ENCODE data around the gene INSYN1.

Gene INSYN1

DNA sequence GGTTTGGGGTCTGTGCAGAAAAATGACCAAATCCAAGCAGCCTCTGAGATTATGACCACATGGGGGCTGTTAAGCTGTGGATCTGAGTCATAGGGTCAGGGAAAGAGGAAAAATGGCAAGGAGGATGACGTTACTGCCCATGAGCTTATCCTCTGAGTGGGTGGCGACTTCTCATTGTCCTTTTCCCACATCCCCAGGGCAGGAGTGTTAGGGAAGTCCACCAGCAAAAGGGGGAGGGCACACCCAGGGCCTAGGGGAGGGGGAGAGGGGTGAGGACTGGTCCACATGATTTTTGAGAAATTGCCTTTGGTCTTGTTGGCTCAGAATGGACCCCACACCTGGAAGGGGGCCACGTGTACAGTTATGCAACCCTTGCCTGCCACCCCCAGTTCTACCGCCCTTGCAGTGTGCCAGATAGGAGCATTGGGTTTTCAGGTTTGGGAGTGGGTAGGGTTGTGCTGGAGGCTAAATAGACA is 66.3 kb downstream of the INSYN1 start:
- DNase-seq (ENCODE audit: low read depth), result no peak

DNA sequence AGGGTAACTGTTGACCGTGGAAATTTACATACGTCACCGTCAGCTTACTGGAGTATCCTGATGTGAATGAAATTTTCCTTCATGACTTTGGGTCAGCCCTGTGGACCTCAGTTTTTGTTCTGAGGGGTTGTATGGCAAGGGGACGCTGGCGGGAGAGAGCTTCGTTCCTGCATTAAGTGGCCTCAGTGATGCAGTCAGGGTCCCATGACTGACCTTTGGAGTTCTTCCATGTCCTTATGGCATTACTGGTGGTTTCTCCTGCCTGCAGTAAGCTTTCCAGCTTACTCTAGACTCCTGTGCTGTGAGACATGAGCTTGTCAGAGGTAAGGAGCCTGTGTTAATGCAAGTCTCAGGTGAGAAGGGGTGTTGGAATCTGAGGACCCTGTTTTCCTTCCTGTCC is 67.2 kb downstream of the INSYN1 start:
- no peak for DNase-seq (ENCODE audit: low read depth)

Data from T follicular helper cell (primary cell).